ENCODE data around the gene SLC22A3. TPM values are rescaled to one million over a fixed set of nuclear protein-coding genes. Genes with fewer than 3 reads are reported as not detected.

SLC22A3 gene
- total RNA-seq, 1 experiment from 2014 or later: 0.07 TPM

- no peak for TF ChIP-seq POLR2AphosphoS5 (IDR thresholded peaks at IDR 0.05; ENCODE audit: low read depth, low read length)
- TF ChIP-seq MAX (IDR thresholded peaks at IDR 0.05): no peak
Observed at GRCh38 chr6:160315310-160315709, 32.9 kb upstream of the SLC22A3 start (continued).

GRCh38 chr6:160316261-160316660, 31.9 kb upstream of the SLC22A3 start:
- ATAC-seq (no peak), DNase-seq (ENCODE audit: low read depth, low spot score) (no peak)
- no peak overlapping the region for H3K4me2 ChIP-seq (ENCODE audit: low read length)
- TF ChIP-seq POLR2AphosphoS5 (IDR thresholded peaks at IDR 0.05; ENCODE audit: low read depth, low read length) (no peak), SRF (IDR thresholded peaks at IDR 0.05; ENCODE audit: low read depth) (no peak), EZH2 (IDR thresholded peaks at IDR 0.05) (no peak), ZBTB33 (IDR thresholded peaks at IDR 0.05; ENCODE audit: extremely low read depth, insufficient replicate concordance, low read length) (no peak)
- TF ChIP-seq, protein P1, sequence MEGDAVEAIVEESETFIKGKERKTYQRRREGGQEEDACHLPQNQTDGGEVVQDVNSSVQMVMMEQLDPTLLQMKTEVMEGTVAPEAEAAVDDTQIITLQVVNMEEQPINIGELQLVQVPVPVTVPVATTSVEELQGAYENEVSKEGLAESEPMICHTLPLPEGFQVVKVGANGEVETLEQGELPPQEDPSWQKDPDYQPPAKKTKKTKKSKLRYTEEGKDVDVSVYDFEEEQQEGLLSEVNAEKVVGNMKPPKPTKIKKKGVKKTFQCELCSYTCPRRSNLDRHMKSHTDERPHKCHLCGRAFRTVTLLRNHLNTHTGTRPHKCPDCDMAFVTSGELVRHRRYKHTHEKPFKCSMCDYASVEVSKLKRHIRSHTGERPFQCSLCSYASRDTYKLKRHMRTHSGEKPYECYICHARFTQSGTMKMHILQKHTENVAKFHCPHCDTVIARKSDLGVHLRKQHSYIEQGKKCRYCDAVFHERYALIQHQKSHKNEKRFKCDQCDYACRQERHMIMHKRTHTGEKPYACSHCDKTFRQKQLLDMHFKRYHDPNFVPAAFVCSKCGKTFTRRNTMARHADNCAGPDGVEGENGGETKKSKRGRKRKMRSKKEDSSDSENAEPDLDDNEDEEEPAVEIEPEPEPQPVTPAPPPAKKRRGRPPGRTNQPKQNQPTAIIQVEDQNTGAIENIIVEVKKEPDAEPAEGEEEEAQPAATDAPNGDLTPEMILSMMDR (IDR thresholded peaks at IDR 0.05 in 2 of 3, conservative IDR thresholded peaks at IDR 0.05 in 1 of 3; ENCODE audit: borderline replicate concordance in 1 of 3, insufficient read depth in 1 of 3, low read depth in 2 of 3, low read length in 2 of 3): no peak
- no peak overlapping the region for H3K27ac ChIP-seq (ENCODE audit: low read depth, low read length)
- H2AFZ ChIP-seq (ENCODE audit: low read depth, low read length, poor library complexity, severe bottlenecking): no peak overlapping the region
- no TSS peak for BruUV-seq (replicated peaks)
- no peaks in the 10 kb centered on the region for H3K36me3 ChIP-seq (ENCODE audit: control insufficient read depth in 1 of 2, insufficient read depth in 2 of 2, low read length in 2 of 2)
- H3K9ac ChIP-seq (ENCODE audit: low read length): no peak overlapping the region
- H3K79me2 ChIP-seq (ENCODE audit: insufficient read depth, low read length): no peaks in the 10 kb centered on the region
- H3K4me3 ChIP-seq (replicated peaks in 1 of 2; ENCODE audit: low read depth in 1 of 2, low read length in 2 of 2): no peak overlapping the region
- intact Hi-C loops (cut with micrococcal nuclease): no loop called here
- no peaks in the 10 kb centered on the region for H3K27me3 ChIP-seq (ENCODE audit: insufficient read depth, low read length)
- ChIA-PET POLR2A (no interaction called here), CTCF (no interaction called here), RAD21 (ENCODE audit: low non-redundant PET in 1 of 2, low total read pairs in 2 of 2, uncharacterized antibody in 2 of 2, unreplicated experiment in 2 of 2) (no interaction called here)
- no peaks in the 10 kb centered on the region for H3K9me3 ChIP-seq (ENCODE audit: control insufficient read depth in 1 of 2, insufficient read depth in 1 of 2, low read depth in 1 of 2, low read length in 2 of 2)
- no peaks in the 10 kb centered on the region for H3K9me2 ChIP-seq (ENCODE audit: insufficient read depth)
- no peaks in the 10 kb centered on the region for H4K20me1 ChIP-seq (ENCODE audit: insufficient read depth)
- no peaks in the 10 kb centered on the region for H3K4me1 ChIP-seq (ENCODE audit: control insufficient read depth in 1 of 2, insufficient read depth in 2 of 2, low read length in 2 of 2)
